GM19468 (cell line): Measurements from ENCODE around the gene NOSIP.

ENCODE experiments used
- ATAC-seq: cut with Tn5 transposase; IDR thresholded peaks from one replicate; pipeline ENCODE4 v1.9.1; 2021; ENCODE audit warnings: mild to moderate bottlenecking, moderate library complexity, moderate number of reproducible peaks; ENCODE audit not compliant: unreplicated experiment; ENCODE audit errors: extremely low read depth

Gene NOSIP

DNA sequence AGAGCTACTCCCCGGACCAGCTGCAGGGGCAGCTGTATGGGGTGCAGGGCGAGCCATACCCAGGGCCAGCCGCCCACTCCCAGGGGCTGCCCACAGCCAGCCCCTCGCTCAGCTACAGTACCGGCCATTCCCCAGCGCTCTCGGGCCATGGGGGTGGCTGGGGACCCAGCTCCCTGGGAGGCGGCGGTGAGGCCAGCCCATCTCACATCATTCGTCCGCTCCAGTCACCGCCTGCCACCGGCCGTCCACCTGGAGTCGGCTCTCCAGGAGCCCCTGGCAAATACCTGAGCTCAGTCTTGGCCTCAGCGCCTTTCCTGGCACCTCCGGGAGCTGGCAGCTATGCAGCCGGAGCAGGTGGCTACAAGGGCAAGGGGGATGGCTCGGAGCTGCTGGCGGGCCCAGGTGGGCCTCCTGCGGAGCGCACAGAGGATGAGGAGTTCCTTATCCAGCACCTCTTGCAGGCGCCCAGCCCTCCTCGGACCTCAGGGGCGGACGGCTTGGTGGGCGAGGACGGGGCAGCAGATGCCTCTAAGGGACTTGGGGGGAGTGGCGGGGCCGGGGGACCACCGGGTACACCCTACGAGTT is 15.6 kb upstream of the NOSIP start:
- no peak for ATAC-seq

DNA sequence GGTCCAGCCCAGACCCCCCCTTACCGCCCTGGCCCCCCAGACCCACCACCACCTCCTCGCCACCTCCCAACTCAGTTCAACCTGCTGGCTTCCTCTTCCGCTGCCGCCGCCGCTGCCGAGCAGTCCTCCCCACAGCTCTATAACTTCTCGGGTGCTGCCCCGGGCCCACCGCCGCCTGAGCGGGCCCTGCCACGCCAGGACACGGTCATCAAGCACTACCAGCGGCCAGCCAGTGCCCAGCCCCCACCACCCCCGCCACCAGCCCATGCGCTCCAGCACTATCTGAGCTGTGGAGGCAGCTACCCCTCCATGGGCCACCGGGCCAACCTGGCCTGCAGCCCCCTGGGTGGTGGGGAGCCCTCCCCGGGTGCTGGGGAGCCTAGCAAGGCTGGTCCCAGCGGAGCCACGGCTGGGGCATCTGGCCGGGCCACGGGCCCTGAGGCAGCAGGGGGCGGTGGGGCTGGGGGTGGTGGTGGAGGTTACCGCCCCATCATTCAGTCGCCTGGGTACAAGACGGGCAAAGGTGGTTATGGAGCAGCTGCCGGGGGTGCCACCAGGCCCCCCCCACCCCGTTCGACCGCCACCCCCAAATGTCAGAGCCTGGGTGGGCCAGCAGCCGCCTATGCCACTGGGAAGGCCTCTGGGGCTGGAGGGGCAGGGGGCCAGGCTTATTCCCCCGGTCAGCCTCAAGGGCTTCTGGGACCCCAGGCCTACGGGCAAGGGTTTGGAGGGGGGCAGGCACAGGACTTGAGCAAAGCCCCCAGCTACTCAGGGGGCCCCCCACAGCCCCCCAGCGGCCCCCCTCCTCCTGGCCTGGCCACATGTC is 14.8 kb upstream of the NOSIP start:
- ATAC-seq = no peak

DNA sequence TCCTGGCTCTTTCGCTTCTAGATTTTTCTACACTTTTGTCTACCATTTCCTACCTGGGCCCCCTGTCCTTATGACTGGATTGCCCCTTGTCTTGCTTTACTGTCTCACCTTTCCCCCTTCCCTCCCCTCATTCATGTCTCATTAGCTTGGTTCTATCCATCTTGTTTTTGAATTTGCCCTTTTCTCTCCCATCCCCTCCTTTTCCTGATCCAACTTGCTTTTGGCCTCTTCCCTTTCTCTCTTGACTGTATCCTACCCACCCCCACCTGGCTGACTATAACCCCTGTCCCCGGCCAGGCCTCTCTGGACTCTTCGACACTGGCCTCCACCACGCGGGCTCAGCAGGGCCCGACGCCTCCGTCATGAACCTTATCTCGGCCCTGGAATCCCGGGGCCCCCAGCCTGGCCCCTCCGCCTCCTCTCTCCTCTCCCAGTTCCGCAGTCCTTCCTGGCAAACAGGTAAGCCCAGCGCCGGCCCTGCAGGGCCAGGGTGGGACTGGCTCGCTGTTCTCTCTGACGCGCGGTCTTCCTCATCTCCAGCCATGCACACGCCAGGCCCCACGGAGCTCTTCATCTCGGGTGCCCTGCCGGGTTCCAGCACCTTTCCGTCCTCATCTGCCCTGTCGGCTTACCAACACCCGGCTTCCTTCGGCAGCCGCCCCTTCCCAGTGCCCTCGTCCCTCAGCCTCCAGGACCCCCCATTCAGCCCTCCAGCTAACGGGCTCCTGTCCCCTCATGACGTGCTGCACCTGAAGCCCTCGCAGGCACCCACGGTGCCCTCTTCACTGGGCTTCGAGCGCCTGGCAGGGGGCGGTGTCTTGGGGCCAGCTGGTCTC is 14.0 kb upstream of the NOSIP start:
- no peak for ATAC-seq

- no peak for ATAC-seq
Observed at GRCh38 chr19:49593233-49594113, 13.1 kb upstream of the NOSIP start.

DNA sequence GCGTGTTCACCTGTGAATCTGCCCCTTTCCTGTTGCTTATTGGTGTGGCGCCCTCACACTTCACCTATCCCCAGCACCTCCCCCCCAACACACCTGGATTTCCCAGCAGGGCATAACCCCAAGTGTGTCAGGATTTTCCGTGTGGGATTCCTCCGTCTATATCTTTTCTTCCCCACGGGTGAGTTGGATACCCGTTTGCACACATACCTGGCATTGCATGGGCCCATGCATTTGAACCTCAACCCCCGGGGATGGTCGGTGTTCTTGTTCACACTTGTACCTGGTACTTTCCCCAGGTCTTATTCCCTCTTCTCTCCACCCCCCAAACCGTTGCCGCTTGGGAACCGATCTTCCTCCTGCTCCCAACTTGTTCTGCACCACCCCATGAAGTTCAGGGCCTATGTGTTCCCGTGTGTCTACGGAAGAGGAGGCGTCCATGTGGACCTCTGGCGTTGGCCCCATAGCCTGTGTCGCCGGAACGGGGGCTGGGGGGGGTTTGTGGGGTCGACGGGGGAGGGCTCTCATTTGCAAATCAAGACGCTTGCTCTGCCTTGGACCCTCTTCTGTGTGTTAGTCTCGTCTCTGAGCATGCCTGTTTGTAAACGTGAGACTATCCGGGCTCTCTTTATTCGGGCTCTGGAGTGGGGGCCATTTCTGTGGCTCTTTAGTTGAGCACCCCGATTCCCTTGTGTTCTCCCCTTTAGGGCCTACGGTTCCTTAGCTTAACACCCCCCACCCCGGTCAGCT is 12.3 kb upstream of the NOSIP start:
- ATAC-seq = no peak

DNA sequence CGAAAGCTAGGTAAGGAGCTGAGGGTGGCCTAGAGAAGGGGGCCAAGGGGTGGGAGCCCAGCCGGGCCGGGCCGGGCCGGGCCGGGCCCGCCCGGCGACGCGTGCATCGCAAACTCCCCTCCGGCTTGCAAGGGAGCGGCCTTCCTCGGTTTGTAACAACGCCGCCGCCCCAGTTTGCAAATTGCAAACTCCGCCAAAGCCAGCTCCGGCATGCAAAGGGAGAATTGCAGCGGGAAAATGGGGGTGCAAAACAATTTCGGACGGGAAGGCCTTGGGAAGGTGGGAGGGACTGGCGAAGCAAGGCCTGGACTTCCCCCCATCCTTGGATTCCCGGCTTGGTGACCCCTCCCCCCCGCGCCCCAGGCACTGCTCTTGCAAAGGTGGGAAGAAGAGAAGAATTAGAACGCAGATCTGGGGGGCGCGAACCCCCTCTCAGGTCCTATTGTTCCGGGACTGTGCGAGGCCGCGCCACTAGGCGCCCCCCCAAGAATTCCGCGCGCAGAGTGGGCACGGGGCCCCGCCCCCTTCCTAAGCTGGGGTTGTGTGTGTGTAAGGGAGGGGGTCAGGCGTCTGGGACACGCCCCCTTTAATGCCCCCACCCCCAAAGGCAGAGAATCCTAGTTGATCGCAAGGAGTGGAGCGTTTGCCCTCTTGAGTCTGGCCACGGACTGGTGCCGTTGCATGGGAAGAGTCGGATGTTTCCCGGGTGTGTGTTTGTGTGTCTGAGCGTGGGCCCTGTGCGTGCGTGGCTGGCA is 11.6 kb upstream of the NOSIP start:
- ATAC-seq = no peak

GRCh38 chr19:49590971-49591730 is 10.8 kb upstream of the NOSIP start, which contains the start of gene PRR12:
PRR12 (plus strand) TSS chr19:49591182; CDS start chr19:49591655, 473 bp downstream.
- ATAC-seq = no peak

DNA sequence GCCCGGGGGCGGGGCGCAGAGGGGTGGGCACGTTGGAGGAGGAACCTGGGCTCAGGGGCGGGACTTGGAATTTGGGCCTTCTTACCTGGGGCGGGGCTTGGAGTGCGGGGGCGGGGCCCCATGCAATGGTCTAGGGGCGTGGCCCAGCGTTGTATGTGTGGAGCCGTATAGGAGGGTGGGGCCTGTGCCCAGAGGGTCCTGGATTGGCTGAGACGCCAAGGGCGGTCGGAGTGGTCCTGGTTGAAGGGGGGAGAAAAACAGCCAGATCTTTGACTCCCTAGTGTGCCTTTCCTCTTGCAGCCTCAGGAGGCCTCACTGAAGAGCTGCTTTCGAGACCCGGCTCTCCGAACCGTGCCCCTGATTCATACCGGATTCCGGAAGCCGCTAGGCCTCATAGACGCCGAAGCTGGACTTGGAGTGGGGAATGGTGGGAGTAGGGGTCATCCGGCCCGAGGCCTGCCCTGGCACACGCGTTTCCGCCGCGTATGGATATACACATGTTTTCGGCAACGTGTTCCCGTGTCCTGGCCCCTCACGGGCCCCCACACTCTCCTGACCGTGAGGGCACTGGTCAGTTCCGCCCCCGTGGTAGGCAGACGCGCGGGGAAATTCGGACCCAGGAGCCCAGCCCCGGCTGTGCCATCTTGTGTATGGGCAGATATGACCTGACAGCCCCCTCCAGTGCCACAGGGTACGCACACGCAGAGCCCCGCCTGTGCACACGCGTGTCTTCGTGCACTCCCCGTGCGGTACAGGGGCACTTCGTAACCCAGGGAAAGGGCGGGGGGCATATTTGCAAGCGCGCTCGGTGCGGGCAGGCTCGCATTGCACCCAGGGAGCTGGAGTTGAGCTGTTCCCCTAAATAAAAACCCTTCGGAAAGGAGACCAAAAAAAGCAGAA is 10.0 kb upstream of the NOSIP start:
- ATAC-seq = peak; percentile 28

- ATAC-seq = no peak
Observed at GRCh38 chr19:49589502-49589905, 9.1 kb upstream of the NOSIP start.

DNA sequence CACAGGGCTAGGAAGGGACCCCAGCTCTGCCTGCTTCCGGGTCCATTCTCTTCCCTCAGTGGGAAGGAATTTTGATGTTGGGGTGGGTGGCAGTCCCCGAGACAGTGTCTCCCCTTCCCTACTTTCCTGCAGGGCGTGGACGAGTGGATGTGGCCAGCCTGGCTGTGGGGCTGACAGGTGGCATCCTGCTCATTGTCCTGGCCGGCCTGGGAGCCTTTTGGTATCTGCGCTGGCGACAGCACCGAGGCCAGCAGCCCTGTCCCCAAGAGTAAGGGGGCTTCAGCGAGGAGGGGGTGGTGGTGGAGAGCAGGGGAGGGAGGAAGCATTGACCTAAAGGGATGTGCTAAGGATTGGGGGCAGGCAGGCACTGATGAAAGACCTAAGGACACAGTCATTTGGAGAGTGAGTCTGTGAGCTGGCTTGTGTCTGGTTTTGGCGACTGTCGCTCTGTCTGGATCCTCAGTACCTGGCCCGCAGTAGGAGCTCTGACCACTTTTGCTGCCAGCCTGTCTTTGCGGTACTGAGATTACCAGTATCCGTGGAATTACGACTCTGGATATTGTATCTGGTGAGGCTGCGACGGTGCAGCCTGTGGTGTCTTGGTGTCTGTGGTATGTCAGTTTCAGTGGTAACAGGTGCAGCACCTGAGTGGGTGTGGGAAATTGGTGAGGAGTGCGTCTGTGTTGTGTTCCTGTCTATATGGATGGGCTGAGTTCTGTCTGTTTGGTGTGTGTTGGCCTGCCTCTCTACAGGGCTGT is 8.2 kb upstream of the NOSIP start:
- ATAC-seq = no peak

- ATAC-seq = no peak
Observed at GRCh38 chr19:49587227-49587626, 6.9 kb upstream of the NOSIP start.

- no peak for ATAC-seq
Observed at GRCh38 chr19:49585023-49585422, 4.7 kb upstream of the NOSIP start.

GRCh38 chr19:49583239-49583638 is 2.9 kb upstream of the NOSIP start:
- no peak for ATAC-seq

GRCh38 chr19:49581007-49581508 is 702 bp upstream of the NOSIP start, which contains the start of gene PRRG2:
PRRG2 (plus strand) TSS chr19:49581316; CDS start chr19:49583220, 1,904 bp downstream.
- no peak for ATAC-seq

GRCh38 chr19:49579947-49580263 is 451 bp downstream of the NOSIP start:
- ATAC-seq = no peak

GRCh38 chr19:49579193-49579592 is 1.2 kb downstream of the NOSIP start:
- no peak for ATAC-seq
